ENCODE results near the gene MAN1A2.
A peak's percentile ranks its signal among the peaks of the same experiment; 100 is the strongest.

MAN1A2 gene

DNA sequence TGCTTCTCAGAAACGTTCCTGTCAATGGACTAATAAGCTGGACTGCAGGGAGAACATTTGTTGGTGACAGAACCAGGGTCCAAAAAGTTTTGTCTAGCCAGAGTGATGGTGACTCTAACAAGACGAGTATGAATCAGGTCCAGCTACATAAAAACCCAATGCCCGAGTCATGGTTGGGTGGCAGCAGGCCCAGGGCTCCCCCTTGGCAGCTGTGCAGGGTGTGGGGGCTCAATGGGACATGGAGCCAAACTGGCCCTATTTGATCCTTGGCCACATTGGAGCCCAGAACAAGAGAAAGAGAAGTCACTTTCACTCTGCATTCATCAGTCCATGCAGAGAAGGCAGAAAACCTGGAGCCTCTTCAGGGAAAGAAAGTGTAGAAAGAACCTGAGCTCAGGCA lies 200.7 kb downstream of the MAN1A2 start:
- H3K27ac ChIP-seq, result no peak overlapping the region
- H3K4me3 ChIP-seq, result no peak overlapping the region

DNA sequence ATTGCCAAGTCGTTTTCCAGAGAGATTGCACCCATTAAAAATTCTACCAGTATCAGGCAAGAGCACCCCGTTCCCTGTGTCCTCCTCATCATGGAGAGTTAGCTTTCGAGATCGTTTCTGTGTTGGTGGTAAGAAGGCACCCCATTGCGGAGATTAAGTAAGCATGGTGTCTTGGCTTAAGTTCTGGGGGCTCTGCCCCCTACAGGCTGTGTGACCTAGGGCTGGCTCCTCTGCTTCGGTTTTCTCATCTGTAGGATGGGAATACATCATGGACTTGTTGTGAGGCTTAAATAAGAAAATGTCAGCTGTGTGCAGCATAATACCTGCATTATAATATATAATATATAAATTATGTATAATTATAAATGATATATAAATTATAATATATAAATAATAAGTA lies 201.8 kb downstream of the MAN1A2 start:
- Histone ChIP-seq H3K27ac (no peak overlapping the region), H3K4me3 (no peak overlapping the region)

DNA sequence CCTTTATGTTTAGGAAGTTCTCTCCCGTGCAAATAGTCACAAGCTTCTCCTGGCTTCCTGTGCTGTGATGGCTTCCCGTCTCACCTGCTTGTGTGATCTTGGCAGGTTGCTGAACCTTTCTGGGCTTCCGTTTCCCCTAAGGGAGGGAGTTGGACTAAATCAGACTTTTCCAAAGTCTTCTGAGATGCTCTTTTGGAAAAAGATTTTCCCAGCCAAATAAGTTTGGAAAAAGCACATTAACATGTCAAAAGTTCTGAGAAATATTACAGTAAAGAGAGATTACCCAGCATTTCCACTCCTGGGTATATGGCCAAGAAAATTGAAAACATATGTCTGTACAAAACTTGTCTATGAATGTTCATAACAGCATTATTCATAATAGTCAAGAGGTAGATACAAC lies 202.6 kb downstream of the MAN1A2 start:
- H3K4me3 ChIP-seq, result no peak overlapping the region
- H3K27ac ChIP-seq, result no peak overlapping the region

DNA sequence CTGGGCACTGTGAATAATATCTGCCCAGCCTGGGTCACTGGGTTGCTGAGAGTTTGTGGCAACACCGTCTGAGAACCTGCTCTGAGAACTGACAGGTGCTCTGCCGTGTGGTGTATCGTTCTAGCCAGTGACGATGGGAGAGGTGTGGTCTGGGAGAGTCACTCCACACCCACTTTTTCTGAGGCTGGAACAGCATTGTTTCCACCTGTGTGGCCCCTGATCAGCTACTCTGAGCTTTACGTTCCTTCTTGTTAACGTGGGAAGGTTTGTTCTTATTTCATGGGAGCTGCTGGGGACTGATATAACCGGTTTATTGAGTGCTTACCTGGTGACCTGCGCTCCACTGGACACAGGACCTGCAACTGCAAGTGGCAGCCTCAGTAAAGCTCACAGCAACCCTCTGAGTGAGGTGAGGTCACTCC lies 203.8 kb downstream of the MAN1A2 start:
- Histone ChIP-seq H3K4me3 (no peak overlapping the region), H3K27ac (no peak overlapping the region)

DNA sequence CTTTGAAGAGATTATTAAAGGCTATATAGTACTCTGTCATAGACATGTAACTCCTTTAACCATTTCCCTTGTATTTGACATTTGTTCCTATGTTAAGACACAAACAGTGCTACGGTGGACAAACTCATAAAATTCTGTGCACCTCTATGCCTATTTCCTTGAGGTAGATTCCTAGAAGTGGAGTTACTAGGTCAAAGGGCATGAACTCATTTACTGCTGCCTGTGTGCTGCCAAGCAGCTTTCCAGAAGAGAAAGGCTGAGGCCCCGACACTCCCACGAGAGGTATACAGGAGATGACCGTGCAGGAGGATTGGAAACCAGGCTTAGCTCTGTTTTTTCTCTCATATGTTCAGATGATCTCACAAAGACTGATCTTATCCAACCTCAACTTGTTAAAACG lies 204.2 kb downstream of the MAN1A2 start:
- no peak overlapping the region for H3K4me3 ChIP-seq
- no peak overlapping the region for H3K27ac ChIP-seq

DNA sequence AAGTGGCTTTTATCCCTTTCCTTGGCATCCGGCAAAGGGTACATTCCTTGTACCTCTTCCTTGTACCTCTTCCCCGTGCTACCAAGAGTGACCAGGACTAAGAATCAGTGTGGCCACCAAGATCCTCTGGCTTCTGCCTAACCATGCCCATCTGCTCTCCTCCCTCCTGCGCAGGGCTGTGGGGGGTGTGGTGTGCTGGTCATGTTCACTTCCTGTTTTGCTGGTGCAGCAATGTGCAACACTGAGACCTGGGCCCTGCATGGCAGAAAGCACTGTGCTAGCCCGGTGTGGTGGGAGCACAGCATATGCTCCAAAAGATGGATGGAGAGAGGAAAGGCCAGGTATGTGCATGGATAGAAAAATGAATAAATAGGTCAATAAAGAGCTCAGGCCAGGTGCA lies 205.3 kb downstream of the MAN1A2 start:
- no peak overlapping the region for H3K4me3 ChIP-seq
- peak overlapping the region in 1 of 21 experiments; percentile 27 for H3K27ac ChIP-seq

DNA sequence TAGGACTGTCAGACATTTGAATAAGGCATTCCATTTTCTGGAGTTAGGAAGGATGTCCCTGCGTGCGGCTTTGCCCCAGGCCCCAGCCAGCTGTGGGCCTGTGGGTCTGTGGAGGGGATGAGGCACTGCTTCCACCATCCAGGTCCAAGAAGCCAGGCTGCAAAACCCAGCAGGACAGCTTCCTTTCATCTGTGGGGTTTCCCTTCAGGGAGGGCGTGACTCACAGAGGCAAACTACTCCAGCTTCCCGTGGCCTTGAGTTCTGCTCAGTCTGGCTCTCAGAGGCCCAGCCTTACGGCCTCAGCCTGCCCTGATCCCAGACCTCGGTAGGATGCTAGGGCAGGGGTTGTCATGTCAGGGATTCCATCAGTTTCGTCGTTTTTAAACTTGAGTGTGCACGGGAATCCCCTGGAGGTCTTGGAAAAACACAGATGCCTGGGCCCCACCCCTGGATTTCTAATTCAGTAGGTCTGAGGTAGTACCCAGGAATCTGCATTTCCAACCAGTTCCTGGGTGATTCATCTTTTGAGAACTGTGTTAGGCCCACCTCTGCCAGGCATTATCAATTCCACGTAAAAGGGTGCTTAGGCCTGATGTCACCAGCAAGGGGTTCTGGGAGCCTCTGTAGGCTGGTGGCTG lies 206.3 kb downstream of the MAN1A2 start:
- H3K4me3 ChIP-seq, result no peak overlapping the region
- no peak overlapping the region for H3K27ac ChIP-seq

DNA sequence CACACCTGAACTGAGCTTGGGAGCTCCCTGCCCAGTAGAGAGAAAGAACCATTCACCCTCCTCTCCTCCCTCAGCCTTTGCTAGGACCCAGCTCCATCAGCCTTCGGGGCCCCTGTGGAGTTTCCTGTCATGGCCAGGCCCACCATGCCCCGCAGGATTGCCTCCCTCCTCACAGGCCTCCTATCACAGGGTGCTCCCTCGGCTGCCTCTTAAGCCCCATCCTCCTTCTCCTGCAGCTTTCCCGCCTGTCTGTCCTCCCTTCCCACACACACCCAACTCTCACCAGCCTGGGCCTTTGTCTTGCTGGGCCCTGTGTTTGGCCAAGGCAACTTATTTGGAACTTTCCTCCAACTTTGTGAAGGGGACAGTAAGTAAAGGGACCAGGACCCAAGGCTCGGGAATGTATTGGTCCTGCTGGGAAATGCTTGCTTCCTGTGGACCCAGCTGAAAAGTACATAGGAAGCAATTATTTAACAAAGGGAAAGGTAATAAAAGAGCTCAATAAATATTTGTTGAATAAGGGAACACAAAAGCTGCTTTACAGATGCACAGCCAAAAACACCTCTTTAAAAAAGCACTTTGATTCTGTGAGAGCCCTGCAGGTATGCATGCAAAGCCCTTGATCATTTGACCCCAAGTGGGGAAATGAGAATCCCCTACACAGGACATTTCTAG lies 207.0 kb downstream of the MAN1A2 start:
- H3K27ac ChIP-seq, result no peak overlapping the region
- H3K4me3 ChIP-seq, result no peak overlapping the region

DNA sequence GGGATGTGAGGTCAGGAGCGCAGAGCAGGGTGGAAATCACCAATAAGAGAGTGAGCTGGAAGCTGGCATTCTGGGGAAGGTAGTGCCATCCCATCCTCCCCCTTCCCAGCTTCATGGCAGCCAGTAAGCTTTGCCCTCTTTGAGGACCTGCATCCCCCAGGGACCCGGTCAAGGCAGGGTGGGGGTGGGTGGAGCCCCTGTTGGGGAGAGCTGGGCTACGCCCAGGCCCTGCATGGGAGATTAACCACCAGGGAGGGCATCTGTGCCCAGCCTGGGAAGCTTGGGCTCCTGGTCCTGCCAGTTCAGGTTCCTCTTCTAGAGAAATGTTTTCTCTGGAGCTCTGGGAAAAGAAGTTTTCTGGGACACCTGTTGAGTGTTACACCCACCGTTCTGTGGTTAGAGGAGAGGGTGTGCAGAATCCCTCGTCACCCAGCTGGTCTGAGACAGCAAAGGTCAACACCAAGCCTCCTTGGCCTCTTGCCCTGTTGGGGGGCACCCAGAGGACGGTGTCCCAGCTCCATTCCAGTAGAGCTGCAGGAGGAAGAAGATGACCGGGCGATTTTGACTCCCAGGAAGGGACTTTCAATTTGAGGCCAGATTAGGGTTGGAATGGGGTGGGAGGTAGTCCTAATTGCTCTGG lies 208.5 kb downstream of the MAN1A2 start:
- Histone ChIP-seq H3K4me3 (no peak overlapping the region), H3K27ac (no peak overlapping the region)

DNA sequence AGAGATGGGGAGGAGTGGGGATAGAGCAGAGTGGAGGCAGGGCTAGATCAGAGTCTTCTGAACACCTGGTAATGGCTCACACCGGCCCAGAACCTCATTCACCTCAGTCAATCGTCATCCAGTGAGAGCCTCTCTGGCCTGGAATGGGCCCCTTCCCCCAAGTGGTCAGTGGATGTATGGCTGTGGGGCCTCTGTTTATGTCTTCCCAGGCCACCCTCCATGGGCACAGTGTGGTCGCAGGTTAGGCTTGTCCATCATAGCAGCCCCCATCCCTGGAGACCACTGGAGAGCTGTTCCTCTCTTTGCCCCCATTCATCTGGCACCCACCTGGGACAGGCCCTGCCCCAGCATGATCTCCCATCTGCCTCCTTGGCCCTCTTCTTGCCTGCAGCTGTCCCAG lies 209.0 kb downstream of the MAN1A2 start:
- no peak overlapping the region for H3K27ac ChIP-seq
- no peak overlapping the region for H3K4me3 ChIP-seq

DNA sequence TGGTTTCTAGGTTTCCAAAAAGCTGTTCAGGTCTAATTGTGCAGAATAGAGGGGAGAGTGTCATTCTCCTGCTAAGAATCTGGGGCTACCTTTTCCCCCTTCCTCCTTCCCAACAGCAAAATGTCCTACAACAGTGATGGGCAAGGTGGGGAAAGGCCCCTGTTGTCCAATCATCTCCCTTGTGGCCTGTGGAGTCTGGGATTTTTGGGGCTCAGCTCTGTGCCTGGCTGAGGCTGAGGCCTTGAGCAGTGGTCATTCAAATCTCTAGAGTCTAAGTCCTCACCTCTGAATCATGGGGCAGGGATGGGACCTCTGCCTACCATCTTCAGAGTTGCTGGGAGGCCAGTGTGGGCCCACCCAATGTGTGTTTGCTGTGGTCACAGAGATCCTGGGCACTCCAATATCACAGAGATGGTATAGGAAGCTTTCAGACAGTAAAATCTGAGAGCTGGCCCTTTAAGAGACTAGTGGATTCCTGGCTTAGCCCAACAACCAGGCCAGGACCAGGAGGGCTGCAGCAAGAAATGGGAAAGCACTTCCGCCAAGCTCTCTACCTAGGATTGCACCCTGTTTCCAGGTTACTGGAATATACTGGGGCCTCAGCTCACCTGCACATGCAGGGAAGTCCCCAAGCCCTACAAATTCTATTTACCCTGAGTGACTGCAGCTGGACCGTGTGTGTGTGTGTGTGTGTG lies 210.1 kb downstream of the MAN1A2 start:
- Histone ChIP-seq H3K27ac (no peak overlapping the region), H3K4me3 (no peak overlapping the region)

DNA sequence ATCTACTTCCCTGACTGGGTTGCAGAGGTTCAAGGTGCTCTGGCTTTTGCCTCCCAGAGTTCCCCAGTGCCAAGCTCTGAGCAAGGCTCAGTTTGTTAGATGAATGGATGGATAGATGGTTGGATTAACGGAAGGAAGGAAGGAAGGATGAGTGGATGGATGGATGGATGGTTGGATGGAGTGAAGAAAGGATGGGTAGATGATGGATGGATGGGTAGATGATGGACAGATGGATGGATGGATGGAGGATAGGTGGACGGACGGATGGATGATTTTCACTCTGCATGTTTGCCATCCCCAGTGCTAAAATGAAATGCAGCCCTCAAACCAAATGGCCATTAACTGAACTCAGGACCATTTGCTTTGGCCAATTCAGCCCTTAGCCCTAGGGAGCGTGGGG lies 211.2 kb downstream of the MAN1A2 start:
- no peak overlapping the region for H3K27ac ChIP-seq
- H3K4me3 ChIP-seq, result no peak overlapping the region
